ENCODE measurements around the gene RLN3.

Gene RLN3

DNA sequence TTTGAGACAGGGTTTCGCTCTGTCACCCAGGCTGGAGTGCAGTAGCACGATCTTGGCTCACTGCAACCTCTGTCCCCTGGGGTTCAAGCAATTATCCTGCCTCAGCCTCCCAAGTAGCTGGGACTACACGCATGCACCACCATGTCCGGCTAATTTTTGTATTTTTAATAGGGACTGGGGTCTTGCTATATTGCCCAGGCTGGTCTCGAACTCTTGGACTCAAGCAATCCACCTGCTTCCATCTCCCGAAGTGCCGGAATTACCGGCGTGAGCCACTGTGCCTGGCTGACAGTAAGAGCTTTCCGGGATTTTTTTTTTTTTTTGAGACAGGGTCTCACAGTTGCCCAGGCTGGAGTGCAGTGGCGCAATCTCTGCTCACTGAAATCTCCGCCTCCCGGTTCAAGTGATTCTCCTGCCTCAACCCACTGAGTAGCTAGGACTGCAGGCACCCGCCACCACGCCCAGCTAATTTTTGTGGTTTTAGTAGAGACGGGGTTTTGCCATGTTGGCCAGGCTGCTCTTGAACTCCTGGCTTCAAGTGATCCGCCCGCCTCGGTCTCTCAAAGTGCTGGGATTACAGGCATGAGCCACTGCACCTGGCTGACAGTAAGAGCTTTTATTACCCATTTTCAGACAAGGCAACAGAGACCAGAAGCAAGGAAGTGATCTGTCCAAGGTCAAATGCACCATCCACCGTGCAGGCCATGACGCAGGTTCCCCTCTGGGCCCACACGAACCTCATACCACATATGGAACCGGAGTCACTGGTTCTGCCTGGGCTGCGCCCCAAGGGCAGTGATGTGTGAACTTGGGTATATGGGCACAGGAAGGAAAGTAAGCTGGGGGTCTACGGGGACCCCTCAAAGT is 42.8 kb upstream of the RLN3 start:
- TF ChIP-seq, protein P1, sequence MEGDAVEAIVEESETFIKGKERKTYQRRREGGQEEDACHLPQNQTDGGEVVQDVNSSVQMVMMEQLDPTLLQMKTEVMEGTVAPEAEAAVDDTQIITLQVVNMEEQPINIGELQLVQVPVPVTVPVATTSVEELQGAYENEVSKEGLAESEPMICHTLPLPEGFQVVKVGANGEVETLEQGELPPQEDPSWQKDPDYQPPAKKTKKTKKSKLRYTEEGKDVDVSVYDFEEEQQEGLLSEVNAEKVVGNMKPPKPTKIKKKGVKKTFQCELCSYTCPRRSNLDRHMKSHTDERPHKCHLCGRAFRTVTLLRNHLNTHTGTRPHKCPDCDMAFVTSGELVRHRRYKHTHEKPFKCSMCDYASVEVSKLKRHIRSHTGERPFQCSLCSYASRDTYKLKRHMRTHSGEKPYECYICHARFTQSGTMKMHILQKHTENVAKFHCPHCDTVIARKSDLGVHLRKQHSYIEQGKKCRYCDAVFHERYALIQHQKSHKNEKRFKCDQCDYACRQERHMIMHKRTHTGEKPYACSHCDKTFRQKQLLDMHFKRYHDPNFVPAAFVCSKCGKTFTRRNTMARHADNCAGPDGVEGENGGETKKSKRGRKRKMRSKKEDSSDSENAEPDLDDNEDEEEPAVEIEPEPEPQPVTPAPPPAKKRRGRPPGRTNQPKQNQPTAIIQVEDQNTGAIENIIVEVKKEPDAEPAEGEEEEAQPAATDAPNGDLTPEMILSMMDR (IDR thresholded peaks at IDR 0.05; ENCODE audit: control extremely low read depth, extremely low read depth, low read depth, missing control alignments), result no peak
- no peak for DNase-seq (ENCODE audit: extremely low spot score)
- CTCF ChIA-PET, result interaction anchor here (1.2 to 2.3 kb wide), 4 partner anchors 12 to 707 kb away, joined by 3 to 9 read pairs (median 3); no protein-coding TSS in a partner anchor
- POLR2A ChIA-PET, result no interaction called here

DNA sequence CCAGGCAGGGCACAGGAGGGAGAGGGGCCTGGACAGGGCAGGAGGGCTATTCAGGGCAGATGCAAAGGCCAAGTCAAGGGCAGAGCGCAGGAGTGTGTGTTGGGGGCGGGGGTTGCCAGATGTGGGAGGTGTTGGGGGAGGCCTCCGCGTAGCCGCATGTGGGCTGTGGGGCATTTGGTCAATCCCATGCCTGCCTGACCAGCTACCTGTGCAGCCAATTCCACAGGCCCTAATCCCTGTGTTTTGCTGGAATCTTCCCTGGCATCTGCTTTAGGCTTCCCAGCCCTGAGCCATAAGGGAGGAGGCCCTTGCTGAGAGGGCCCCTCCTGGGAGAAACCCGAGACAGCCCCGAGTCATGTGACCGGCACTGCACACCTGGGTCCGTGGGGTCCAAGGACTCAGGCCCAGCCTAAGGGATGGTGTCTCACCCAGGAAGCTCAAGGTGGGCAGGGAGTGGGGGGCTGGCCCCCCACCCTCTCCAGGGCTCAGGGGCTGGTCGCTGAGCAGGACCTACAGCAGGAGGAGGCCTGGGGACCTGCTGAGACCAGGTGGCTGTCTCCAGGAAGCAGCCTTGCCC is 42.1 kb upstream of the RLN3 start:
- TF ChIP-seq, protein P1 (IDR thresholded peaks at IDR 0.05; ENCODE audit: control extremely low read depth, extremely low read depth, low read depth, missing control alignments), result no peak
- ChIA-PET POLR2A (interaction anchor here (1.0 kb wide), 1 partner anchor 21 kb away, joined by 4 read pairs; the partner anchor contains the start of gene RFX1), CTCF (interaction anchor here (1.2 to 2.3 kb wide), 3 partner anchors 18 to 708 kb away, joined by 3 to 9 read pairs (median 3); no protein-coding TSS in a partner anchor)
- no peak for DNase-seq (ENCODE audit: extremely low spot score)

DNA sequence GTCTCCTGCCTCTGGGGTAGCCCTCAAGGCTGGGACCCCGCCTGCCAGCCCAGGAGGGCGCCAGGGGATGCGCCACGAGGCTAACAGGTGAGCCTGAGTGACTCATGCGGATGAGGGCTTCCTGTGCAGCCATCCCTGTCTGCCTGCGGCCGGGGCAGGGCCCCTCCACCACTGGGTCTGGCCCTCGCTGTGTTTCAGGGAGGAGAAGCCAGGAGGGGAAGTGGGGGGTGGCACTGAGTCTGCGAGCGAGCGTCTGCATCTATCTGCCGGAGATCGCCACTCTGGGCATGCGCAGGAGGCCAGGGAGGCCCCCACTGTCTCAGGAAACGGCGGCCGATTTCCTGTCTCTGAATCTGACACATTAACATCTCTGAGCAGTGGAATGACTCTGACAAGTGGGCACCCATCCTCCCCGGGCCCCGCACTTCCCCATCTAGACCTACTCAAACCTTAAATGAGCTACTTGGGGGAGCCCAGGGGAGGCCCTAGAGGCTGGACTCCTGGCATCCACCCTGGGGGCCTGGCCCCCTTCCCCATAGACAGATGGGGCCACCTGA is 41.5 kb upstream of the RLN3 start:
- ChIA-PET POLR2A (interaction anchor here (0.5 to 1.0 kb wide), 3 partner anchors 9 to 57 kb away, joined by 3 to 7 read pairs (median 4); partner anchors contain the start of gene RFX1), CTCF (interaction anchor here (1.8 to 2.3 kb wide), 3 partner anchors 17 to 72 kb away, joined by 6 to 9 read pairs (median 6); partner anchors contain the start of gene IL27RA)
- TF ChIP-seq, protein P1 (IDR thresholded peaks at IDR 0.05; ENCODE audit: control extremely low read depth, extremely low read depth, low read depth, missing control alignments), result no peak
- peak; percentile 99 for DNase-seq (ENCODE audit: extremely low spot score)

DNA sequence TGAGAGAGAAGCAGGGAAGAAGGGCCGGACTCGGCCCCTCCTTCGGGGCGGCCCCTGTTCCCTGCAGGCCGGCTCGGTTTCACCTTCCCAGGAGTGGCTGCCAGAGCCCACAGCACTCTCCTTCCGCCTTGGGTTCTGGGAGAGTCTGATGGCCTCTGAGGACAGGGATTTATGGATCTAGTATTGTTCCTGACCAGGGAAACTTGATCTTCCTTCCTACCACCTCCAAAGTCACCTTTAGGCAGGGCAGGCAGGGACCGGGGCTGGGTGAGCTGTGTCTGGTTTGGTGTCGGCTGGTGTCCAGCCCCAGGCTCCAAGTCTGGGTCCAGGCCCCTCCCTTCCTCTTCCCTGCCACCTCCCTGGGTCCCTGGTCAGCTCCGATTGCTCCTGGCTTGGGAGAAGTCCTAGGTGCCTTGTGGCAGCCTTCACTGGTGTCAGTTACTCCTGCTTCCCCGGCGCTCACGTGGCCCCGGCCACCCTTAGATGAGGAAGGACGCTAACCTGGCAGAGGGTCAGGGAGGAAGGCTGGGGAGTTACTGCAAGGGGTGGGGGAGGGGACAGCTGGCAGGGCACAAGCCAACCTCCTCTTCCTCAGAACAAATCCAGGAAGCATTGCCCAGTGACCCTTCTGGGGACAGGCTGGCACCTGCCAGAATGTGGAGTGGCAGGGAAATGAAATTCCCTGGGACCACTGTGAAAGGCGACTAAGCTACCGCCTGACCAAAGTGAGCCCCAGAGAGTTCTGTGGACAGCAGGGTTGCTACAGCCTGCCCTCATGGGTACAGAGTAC is 40.7 kb upstream of the RLN3 start:
- no peak for DNase-seq (ENCODE audit: extremely low spot score)
- TF ChIP-seq, protein P1 (IDR thresholded peaks at IDR 0.05; ENCODE audit: control extremely low read depth, extremely low read depth, low read depth, missing control alignments), result no peak
- POLR2A ChIA-PET, result interaction anchor here (0.5 to 1.0 kb wide), 5 partner anchors 8 to 56 kb away, joined by 3 to 7 read pairs (median 4); partner anchors contain the start of gene RFX1
- CTCF ChIA-PET, result interaction anchor here (1.8 to 2.1 kb wide), 2 partner anchors 45 to 71 kb away, joined by 6 read pairs; partner anchors contain the start of gene IL27RA

DNA sequence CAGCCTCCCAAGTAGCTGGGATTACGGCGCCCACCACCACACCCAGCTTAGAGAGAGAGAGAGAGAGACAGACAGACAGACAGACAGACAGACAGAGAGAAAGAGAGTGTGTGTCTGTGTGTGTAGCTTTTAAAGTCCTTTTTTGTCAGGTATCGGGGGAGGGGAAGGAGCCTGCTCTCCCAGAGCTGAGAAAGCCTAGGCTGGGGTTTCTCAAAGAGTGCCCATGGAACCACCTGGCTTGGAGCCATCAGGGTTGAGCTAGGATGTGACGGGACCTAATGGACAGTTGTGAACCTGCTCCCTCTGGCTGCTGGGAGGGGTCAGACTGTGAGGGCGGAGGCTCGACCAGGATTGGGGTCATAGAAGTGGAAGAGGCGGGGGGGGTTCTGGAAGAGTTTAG is 38.5 kb upstream of the RLN3 start:
- ChIA-PET CTCF (interaction anchor here (1.7 kb wide), 1 partner anchor 83 kb away, joined by 5 read pairs; the partner anchor contains the start of gene MISP3), POLR2A (no interaction called here)
- no peak for DNase-seq (ENCODE audit: extremely low spot score)
- TF ChIP-seq, protein P1 (IDR thresholded peaks at IDR 0.05; ENCODE audit: control extremely low read depth, extremely low read depth, low read depth, missing control alignments), result no peak
